Stomach (tissue), 4 donors: ENCODE measurements around the gene ENAM.

Source experiments
- CTCF ChIP-seq, 7 experiments: fragments of 450-650 bp in 4 of 7; fragments of 200-600 bp in 3 of 7; sonication (generic) in 3 of 7; IDR thresholded peaks; one replicate each; pipeline ENCODE4 v1.5.1; 2016 to 2019; ENCODE audit warnings: antibody characterized with exemption in 7 of 7, control low read depth in 2 of 7, mild to moderate bottlenecking in 1 of 7
- EP300 ChIP-seq: sonication (generic); formaldehyde crosslinking; IDR thresholded peaks from one replicate; pipeline ENCODE4 v1.6.1; 2017; ENCODE audit warnings: antibody characterized with exemption
- POLR2A ChIP-seq, 4 donors: fragments of 450-650 bp; IDR thresholded peaks; one replicate each; pipeline ENCODE4 v1.6.1; 2016; ENCODE audit warnings: antibody characterized with exemption in 4 of 4, control low read depth in 2 of 4, mild to moderate bottlenecking in 1 of 4, moderate library complexity in 1 of 4
- POLR2AphosphoS5 ChIP-seq, 3 donors: sonication (generic); formaldehyde crosslinking; IDR thresholded peaks; one replicate each; pipeline ENCODE4 v1.6.1; 2016; ENCODE audit warnings: antibody characterized with exemption in 3 of 3

GRCh38 chr4:70600305-70600704, 28.2 kb upstream of the ENAM start:
- TF ChIP-seq CTCF (IDR thresholded peaks at IDR 0.05) (no peak), POLR2AphosphoS5 (IDR thresholded peaks at IDR 0.05) (no peak), EP300 (no peak), POLR2A (IDR thresholded peaks at IDR 0.05) (no peak)
